Measurements from ENCODE around the gene RAB12.
A peak's percentile ranks its signal among the peaks of the same experiment; 100 is the strongest.
"Not testable (repeated sequence)": the region's sequence is repeated elsewhere in the genome, so short reads cannot be mapped to it uniquely, and the experiment has no call there.

Gene RAB12

GRCh38 chr18:8608795-8609658 lies at the start of gene RAB12:
RAB12 (plus strand) TSS chr18:8609437; CDS start chr18:8609440, 3 bp downstream.
- DNase-seq = peak; percentile 91

GRCh38 chr18:8559612-8560186 lies 49.5 kb upstream of the RAB12 start:
- DNase-seq = no peak

- peak; percentile 41 for DNase-seq
These were observed 47.9 kb upstream of the RAB12 start for GRCh38 chr18:8561123-8561910.

- DNase-seq = no peak
These were observed 47.2 kb upstream of the RAB12 start for GRCh38 chr18:8562070-8562469.

GRCh38 chr18:8562919-8563318 lies 46.3 kb upstream of the RAB12 start:
- no peak for DNase-seq

GRCh38 chr18:8571399-8571798 lies 37.8 kb upstream of the RAB12 start:
- DNase-seq = no peak

GRCh38 chr18:8573766-8574165 lies 35.5 kb upstream of the RAB12 start:
- not testable (repeated sequence) for DNase-seq

GRCh38 chr18:8584798-8585197 lies 24.4 kb upstream of the RAB12 start:
- no peak for DNase-seq

GRCh38 chr18:8586941-8587340 lies 22.3 kb upstream of the RAB12 start:
- no peak for DNase-seq

- no peak for DNase-seq
These were observed 13.8 kb upstream of the RAB12 start for GRCh38 chr18:8595445-8595844.

GRCh38 chr18:8601277-8602032 lies 7.8 kb upstream of the RAB12 start:
- no peak for DNase-seq

- no peak for DNase-seq
These were observed 7.2 kb upstream of the RAB12 start for GRCh38 chr18:8602040-8602439.

- DNase-seq = no peak
These were observed 6.7 kb upstream of the RAB12 start for GRCh38 chr18:8602557-8602956.

- DNase-seq = no peak
These were observed 5.3 kb upstream of the RAB12 start for GRCh38 chr18:8603663-8604520.

GRCh38 chr18:8605974-8606373 lies 3.3 kb upstream of the RAB12 start:
- DNase-seq = no peak

- peak; percentile 46 for DNase-seq
These were observed 1.2 kb upstream of the RAB12 start for GRCh38 chr18:8607776-8608742.

GRCh38 chr18:8609659-8610458 lies 622 bp downstream of the RAB12 start:
- DNase-seq = peak; percentile 50

GRCh38 chr18:8610459-8610851 lies 1.2 kb downstream of the RAB12 start:
- no peak for DNase-seq

- DNase-seq = no peak
These were observed 2.8 kb downstream of the RAB12 start for GRCh38 chr18:8611916-8612576.

Data from left hindlimb (tissue), 1 donor.